Mucosa of stomach (tissue), 1 donor: Measurements from ENCODE around the gene FADS2.

ENCODE experiments used
- H3K27me3 ChIP-seq: one replicate; pipeline ENCODE4 v1.7.0; 2013; ENCODE audit warnings: mild to moderate bottlenecking, low read length; ENCODE audit not compliant: control insufficient read depth, insufficient read depth
- H3K36me3 ChIP-seq: one replicate; pipeline ENCODE4 v1.7.0; 2013; ENCODE audit warnings: low read length; ENCODE audit not compliant: control insufficient read depth, insufficient read depth
- H3K4me1 ChIP-seq: one replicate; pipeline ENCODE4 v1.7.0; 2013; ENCODE audit warnings: mild to moderate bottlenecking, low read length; ENCODE audit not compliant: control insufficient read depth, insufficient read depth
- H3K4me3 ChIP-seq: one replicate; pipeline ENCODE4 v1.7.0; 2013; ENCODE audit warnings: low read length
- H3K9ac ChIP-seq: one replicate; pipeline ENCODE4 v1.7.0; 2013; ENCODE audit warnings: mild to moderate bottlenecking, low read length, moderate library complexity
- H3K9me3 ChIP-seq: one replicate; pipeline ENCODE4 v1.7.0; 2013; ENCODE audit warnings: mild to moderate bottlenecking, low read length, moderate library complexity; ENCODE audit not compliant: control insufficient read depth
- donor health status: Pancreatic carcinoma.

The FADS2 gene

DNA sequence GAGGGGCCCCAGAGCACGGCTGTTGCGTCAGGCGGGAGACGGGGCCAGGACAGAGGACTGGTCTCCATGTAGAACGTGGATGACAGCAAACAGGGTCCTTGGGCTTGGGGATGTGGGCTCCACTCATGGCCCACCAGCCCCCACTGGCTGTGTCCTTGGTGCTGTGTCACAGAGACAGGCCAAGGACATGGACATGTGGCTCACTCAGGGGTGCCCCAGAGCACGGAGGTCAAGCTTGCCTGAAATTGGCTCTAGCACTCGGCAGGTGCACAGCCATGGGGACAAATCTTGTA is 14.4 kb downstream of the FADS2 start:
- Histone ChIP-seq H3K36me3 (no peaks in the 10 kb centered on the region), H3K27me3 (no peaks in the 10 kb centered on the region), H3K9me3 (no peaks in the 10 kb centered on the region), H3K4me1 (no peaks in the 10 kb centered on the region), H3K4me3 (no peak overlapping the region), H3K9ac (no peak overlapping the region)

DNA sequence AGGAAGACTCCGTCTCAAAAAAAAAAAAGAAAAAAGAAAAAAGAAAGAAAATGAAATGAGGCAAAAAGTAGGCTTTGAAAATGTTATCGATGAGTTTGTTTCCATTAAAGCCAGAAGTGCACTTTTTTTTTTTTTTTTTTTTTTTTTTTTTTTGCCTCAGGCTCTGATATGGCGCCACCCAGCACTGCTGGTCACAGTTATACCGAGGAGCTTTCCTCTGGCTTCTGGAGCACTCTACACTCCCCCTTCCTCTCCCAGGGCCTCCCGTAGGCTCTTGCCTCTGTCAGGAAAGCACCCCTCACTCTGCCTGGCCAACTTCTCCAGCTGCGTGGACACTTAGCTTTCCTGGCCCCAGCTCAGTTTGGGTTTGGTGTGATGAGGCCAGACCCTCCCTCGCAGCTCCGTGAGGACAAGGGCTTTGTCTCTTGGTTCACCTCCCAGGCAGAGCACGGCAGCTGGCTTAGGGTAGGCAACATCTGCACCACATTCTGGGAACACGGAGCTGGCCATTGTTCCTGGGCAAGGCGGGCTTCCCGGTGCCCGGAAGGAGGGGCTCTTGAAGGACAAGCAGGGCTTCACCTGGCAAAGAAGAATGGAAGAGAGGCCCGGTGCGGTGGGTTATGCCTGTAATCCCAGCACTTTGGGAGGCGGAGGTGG is 16.9 kb downstream of the FADS2 start:
- H3K4me3 ChIP-seq = no peak overlapping the region
- H3K9ac ChIP-seq = no peak overlapping the region
- H3K4me1 ChIP-seq = no peaks in the 10 kb centered on the region
- H3K36me3 ChIP-seq = no peaks in the 10 kb centered on the region
- H3K27me3 ChIP-seq = no peaks in the 10 kb centered on the region
- no peaks in the 10 kb centered on the region for H3K9me3 ChIP-seq

DNA sequence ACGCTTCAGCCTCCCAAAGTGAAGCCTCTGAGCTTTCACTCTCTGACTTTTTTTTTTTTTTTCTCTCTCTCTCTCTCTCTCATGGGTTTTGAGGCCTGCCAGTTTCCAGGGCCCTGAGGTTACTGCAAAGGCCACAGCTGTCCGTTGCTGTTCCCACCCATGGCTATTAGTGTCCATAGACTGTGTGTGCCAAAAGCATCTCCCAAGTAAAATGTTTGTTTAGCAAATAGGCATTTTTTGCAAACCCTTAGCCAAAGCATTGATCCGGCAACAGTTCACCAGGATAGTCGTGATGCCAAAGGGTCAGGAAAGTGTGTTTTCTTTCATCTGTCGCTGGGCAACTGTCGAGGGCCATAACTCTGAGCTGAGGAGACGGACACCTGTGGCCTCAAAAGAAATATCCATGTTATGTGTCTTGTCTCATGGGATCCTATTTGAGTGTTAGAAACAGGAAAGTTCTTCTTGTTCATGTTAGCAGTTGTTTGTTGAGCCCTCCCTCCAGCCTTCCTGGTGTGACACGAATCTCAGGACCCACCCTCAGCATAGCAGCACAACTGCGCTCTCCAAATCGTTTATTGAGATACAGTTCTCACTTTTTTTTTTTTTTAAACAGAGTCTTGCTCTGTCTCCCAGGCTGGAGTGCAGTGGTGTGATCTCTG is 18.4 kb downstream of the FADS2 start:
- Histone ChIP-seq H3K4me3 (no peak overlapping the region), H3K9me3 (no peaks in the 10 kb centered on the region), H3K36me3 (no peaks in the 10 kb centered on the region)

DNA sequence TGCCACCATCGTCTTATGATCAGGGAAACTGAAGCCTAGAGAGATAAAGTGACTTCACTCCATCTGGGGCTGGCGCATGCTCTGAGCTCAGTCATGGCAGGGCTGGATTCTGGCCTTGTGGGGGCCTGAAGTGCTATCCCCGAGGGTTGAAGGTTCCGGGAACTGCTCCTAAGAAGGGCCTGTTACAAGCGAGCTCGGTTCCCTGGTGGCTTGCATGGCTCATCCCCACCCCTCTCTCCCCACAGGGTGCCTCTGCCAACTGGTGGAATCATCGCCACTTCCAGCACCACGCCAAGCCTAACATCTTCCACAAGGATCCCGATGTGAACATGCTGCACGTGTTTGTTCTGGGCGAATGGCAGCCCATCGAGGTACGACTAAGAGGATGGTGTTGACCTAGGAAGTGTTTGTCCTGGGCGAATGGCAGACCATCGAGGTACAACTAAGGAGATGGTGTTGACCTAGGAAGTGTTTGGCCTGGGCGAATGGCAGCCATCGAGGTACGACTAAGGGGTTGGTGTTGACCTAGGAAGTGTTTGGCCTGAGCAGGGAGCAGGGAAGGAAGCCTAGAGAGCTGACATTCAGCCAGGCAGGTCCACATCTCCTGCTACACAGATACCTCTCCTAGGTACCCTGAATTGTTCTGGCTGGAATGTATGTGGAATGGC is 19.9 kb downstream of the FADS2 start:
- Histone ChIP-seq H3K9me3 (no peaks in the 10 kb centered on the region), H3K9ac (no peak overlapping the region), H3K4me3 (no peak overlapping the region), H3K4me1 (no peaks in the 10 kb centered on the region), H3K27me3 (no peaks in the 10 kb centered on the region), H3K36me3 (no peaks in the 10 kb centered on the region)

More for the DNA sequence above, 18.4 kb downstream of the FADS2 start:
- Histone ChIP-seq H3K27me3 (no peaks in the 10 kb centered on the region), H3K9ac (no peak overlapping the region), H3K4me1 (no peaks in the 10 kb centered on the region)

DNA sequence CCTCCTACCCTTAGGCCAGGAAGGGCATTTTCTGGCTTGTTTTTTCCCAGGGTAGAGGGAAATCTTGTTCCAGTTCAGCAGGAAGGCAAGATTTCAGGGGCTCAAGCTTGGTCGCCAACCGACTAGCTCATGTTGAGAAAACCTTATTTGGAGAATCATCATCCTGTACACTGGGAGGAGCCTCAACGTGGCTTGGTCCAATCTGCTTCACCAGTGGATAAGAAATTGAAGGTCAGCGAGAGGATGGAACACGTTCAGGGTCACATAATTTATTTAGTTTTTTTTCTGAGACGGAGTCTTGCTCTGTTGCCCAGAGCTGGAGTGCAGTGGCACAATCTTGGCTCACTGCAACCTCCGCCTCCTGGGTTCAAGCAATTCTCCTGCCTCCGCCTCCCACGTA is 20.5 kb downstream of the FADS2 start:
- no peaks in the 10 kb centered on the region for H3K9me3 ChIP-seq
- no peaks in the 10 kb centered on the region for H3K36me3 ChIP-seq
- no peak overlapping the region for H3K4me3 ChIP-seq
- H3K9ac ChIP-seq = no peak overlapping the region
- no peaks in the 10 kb centered on the region for H3K4me1 ChIP-seq
- H3K27me3 ChIP-seq = no peaks in the 10 kb centered on the region

DNA sequence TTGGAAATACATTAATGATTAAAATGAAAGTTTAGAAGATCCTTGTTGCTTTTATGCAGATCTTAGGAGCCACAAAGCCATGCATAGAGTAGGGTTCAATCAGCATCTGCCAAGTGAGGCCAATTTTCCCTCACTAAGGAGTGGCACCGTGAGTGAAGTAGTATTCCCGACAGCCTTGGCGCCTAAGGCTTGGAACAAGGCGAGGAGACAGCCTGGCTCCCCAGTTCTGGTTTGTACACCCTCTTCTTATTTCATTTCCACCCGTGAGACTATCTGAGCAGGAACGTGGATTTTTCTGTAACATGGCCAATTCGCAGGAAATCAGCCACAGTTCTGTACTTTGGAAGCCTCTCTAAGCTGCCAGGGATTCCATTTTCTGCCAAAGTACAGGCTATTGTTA is 22.6 kb downstream of the FADS2 start:
- Histone ChIP-seq H3K4me3 (no peak overlapping the region), H3K27me3 (no peaks in the 10 kb centered on the region), H3K36me3 (no peaks in the 10 kb centered on the region), H3K9me3 (no peaks in the 10 kb centered on the region), H3K9ac (no peak overlapping the region), H3K4me1 (no peaks in the 10 kb centered on the region)

DNA sequence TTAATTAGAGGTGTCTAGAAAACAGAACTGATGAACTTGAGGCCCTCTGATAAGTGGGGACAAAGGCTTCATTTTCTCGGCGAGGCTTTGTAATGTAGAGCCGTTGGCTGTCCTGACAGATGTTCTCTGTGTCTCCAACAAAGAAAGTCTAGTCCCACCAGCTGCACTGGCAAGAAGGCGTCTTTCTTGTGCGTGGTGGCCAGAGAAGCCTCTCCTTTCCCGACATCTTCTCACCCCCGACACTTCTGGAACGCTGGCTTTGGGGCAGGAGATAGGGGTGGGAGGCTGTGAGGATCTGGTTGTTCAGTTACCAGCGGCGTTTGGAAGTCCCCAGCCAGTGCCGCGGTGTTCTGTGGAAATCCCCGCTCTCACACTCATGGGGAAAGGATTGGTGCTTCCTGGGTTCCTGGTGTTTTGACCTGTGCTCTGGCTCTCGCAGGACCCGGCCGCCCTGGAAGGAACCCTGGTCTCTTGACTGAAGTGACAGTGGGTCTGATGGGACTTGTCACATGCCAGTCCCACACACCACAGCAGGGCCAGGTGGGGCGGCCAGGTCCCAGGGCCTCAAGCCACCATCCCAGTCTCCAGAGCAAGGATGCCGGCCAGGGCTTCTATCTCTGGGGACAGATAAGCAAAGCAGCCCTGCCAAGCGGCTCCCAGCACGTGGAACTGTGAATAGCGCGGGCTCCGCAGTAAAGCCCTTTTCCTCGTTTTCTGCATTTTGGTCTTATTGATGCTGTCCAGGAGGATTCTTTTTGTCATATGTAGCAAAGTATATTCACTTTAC is 23.2 kb downstream of the FADS2 start:
- Histone ChIP-seq H3K9ac (no peak overlapping the region), H3K36me3 (no peaks in the 10 kb centered on the region), H3K27me3 (no peaks in the 10 kb centered on the region), H3K9me3 (no peaks in the 10 kb centered on the region), H3K4me3 (no peak overlapping the region), H3K4me1 (no peaks in the 10 kb centered on the region)

DNA sequence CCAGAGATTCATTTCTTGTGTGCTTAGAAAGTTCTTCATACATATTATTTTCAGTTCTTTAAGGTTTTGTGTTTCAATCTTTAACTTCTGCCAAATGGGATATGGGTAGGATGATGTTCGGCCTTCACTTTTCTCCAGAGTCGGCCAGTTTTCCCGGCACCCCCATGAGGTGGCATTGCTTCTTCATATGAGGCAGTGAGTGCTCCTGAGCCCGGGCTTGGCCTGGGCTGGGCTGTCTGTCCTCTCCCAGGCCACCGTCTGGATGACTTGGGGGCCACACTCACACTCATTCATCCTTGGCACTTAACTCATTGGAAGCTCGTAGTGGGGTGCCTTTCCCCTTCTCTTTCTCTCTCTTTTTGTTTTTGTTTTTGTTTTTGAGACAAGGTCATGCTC is 23.8 kb downstream of the FADS2 start:
- Histone ChIP-seq H3K9me3 (no peaks in the 10 kb centered on the region), H3K36me3 (no peaks in the 10 kb centered on the region), H3K9ac (no peak overlapping the region), H3K4me3 (no peak overlapping the region), H3K4me1 (no peaks in the 10 kb centered on the region), H3K27me3 (no peaks in the 10 kb centered on the region)

DNA sequence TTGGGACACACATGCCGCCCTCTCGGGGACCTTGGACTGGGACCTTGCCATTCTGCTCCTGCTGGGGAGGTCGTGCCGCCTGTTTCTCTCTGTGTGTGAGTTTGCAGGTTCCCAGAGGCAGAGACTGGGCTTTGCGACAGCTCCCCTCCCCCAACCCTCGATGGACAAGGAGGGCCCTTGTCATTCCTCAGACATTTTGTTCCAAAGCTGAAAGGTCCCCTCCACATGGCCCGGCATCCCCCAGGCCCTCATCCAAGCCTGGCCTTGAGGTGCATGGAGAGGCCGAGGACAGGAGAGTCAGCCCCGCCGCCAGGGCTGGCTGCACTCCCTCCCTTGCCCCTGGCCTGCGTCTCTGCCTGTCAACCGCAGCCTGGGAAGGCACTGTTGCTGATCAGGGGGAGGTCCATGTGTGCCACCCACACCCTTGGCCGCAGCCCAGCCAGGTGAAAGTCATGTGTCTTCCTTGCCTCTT is 25.6 kb downstream of the FADS2 start:
- H3K36me3 ChIP-seq = no peaks in the 10 kb centered on the region
- H3K27me3 ChIP-seq = no peaks in the 10 kb centered on the region
- no peaks in the 10 kb centered on the region for H3K9me3 ChIP-seq
- no peaks in the 10 kb centered on the region for H3K4me1 ChIP-seq
- no peak overlapping the region for H3K9ac ChIP-seq
- no peak overlapping the region for H3K4me3 ChIP-seq

DNA sequence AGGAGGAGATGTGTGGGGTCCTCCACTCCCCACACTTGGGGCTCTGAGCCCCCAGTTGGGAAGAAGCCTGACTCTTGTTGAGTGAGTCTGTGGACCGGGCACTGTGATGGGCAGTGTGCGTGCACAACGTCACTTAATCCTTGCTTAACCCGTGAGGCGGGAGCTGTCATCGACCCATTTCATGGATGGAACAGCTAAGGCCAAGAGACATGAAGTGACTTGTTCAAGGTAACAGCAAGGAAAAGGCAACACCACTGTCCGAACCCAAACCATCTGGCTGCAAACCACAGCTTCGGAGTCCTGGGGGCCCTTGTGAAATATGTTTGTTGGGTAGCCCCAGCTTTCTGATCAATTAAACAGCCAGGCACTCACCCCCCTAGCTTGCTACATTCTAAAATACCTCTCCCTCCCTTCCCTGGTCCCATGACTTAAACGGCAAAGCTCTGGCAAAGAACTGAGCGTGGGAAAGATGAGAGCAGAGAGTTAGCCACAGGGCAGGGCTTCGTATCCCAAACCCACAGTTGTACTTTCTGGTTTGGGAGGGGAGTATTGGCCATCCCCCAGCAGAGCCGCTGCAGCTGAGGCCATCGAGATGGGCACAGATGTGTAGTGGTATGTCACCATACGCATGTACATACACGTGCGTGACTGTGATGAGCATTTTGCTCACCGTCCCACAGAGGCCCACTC is 26.3 kb downstream of the FADS2 start:
- H3K4me3 ChIP-seq = no peak overlapping the region
- no peaks in the 10 kb centered on the region for H3K4me1 ChIP-seq
- no peaks in the 10 kb centered on the region for H3K9me3 ChIP-seq
- H3K27me3 ChIP-seq = no peaks in the 10 kb centered on the region
- H3K9ac ChIP-seq = no peak overlapping the region
- no peaks in the 10 kb centered on the region for H3K36me3 ChIP-seq

DNA sequence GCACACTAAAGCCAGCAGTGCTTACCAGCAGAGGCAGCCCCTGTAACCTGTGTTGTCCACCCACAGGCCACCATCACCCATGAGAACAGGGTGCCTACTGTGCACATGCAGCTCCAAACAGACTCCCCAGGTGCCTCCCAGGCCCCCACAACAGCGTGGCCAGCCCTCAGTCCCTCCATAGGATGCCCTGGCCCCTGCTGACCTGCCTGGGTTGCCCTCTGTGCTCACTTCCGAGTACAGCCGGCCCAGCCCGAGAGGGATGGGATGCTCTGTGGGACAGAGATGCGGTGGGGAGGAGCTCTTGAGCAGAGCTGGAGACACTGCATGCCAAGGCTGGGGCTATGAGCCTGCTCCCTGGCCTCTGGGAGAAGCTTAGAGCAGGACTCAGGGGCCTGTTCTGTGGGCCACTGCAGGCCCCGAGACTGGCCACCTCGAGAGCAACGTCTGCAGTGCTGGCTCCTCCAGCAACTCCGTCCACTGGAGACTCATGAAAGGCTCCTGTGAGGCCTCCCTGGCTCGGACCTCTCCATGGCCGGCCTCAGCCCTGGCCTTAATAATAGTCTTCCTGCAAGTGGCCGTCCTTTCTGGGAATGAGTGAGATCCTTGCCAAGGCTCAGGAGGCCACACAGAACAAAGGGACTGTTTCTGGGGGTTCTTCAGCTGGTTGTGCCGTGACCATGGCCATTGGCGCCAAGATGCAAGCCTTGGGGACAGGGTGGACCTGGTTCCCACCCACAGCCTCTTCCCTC is 27.0 kb downstream of the FADS2 start:
- no peaks in the 10 kb centered on the region for H3K36me3 ChIP-seq
- no peaks in the 10 kb centered on the region for H3K9me3 ChIP-seq
- H3K4me3 ChIP-seq = no peak overlapping the region
- H3K27me3 ChIP-seq = no peaks in the 10 kb centered on the region
- peaks cover 3% of the 10 kb centered on the region for H3K4me1 ChIP-seq
- H3K9ac ChIP-seq = no peak overlapping the region
